C4-2B (cell line): Measurements from ENCODE around the gene HSDL1.

Experiments
- H3K27ac ChIP-seq: fragments of 450-650 bp; 2 replicates; pipeline ENCODE4 v1.5.1; 2017
- CTCF ChIP-seq: fragments of 450-650 bp; conservative IDR thresholded peaks from 2 replicates; pipeline ENCODE4 v1.5.1; 2017; ENCODE audit warnings: mild to moderate bottlenecking
- ZFX ChIP-seq: fragments of 450-650 bp; IDR thresholded peaks from 2 replicates; pipeline ENCODE4 v1.6.1; 2017

Gene HSDL1

GRCh38 chr16:84180519-84181140 is 35.7 kb upstream of the HSDL1 start:
- TF ChIP-seq CTCF (no peak), ZFX (no peak)
- no peak overlapping the region for H3K27ac ChIP-seq

DNA sequence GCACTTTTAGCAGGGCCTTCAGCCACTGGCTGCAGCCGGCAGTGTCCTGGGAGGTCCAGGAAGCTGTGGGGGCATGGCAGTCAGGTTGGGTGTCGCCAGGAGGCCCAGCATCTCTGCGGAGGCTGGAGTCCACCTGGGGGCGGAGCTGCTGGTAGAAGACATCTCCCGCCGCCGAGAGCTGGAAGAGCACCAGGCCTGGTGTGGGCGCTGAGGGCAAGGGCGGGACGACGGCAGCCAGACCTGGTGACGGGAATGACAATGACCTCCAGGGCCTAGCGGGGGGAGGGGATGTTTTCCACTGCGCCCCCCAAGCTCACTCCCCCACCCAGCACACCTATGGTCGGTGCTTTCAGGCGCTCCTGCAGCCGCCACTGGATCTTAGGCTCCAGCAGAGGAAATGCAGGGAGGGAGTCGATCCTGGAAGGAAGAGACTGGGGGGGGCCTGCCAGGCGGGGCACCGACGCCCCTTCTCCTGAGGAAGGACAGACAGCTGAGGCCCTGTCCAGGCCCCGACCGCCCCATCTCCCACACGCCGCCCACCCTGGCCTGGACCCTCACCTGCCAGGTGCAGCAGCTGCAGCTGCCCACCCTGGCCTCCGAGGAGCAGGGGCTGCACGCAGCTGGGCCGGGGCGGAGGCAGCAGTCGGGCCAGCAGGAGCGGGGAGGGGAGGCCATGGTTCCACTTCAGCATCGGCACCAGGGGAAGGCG is 34.8 kb upstream of the HSDL1 start:
- H3K27ac ChIP-seq: no peak overlapping the region
- TF ChIP-seq CTCF (no peak), ZFX (no peak)

DNA sequence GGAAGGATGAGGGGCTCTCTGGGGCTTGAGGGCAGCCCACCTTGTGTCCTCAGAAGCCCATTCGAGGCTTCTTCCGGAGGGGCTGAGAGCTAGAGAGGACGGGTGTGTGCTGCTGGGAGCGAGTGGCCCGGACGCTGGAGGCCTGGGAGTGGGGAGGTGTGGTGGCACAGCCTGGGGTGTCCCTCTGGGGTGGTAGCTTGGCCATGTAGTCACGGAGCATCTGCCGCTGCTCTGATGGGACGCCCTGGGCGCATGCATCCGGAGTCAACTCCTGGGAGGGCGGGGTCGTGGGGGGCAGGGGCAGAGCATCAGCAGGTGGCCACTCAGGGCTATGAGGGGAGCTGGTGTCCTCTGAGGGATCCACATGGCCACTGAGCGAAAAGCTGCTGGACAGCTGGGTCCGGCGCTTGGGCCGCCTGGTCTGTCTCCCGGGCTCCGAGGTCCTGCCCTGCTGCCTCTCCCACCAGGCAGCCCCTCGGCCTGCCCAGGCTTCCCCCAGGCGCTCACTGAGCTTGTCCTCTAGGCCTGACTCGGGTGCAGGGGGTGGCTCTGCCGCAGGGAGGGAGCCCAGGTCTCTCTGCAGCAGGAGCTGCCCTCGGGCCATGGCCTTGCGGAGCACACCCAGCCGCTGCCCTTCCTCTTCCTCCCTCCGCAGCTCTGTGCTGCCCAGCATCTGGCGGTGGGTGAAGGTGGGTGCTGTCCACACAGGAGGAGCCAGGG is 34.1 kb upstream of the HSDL1 start:
- TF ChIP-seq ZFX (no peak), CTCF (no peak)

DNA sequence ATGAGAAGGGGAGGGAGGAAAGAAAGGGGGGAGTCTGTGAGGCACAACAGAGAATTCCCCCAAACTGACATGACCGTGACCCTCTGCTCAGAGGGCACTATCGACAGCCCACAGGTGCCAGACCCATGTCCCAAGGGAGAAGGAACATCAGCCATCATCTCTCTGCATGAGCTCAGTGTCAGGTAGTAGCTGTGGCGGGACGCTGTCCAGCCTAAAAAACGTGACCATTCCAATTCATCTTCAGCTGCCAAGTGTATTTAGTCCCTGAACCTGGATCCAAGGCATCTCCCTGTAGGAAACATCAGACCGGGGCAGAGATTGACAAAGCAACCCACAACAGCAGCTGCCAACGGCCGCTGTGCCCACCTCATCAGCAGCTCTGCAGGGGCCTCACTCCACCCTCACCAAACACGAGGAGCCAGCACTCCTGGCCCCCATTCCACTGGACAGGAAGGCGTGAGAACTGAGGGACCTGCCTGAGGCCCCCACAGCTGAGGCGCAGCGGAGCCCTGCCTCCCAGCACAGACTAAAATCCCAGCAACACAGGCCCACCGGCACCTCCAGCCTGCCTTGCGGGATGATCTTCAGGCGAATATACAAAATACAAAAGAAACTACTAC is 33.3 kb upstream of the HSDL1 start:
- no peak overlapping the region for H3K27ac ChIP-seq

More for the DNA sequence above, 34.1 kb upstream of the HSDL1 start:
- no peak overlapping the region for H3K27ac ChIP-seq

GRCh38 chr16:84177741-84178073 is 32.7 kb upstream of the HSDL1 start:
- TF ChIP-seq ZFX: no peak
- no peak for TF ChIP-seq CTCF
- H3K27ac ChIP-seq: peak overlapping the region; percentile 27

More for the DNA sequence above, 33.3 kb upstream of the HSDL1 start:
- TF ChIP-seq ZFX (no peak), CTCF (no peak)

DNA sequence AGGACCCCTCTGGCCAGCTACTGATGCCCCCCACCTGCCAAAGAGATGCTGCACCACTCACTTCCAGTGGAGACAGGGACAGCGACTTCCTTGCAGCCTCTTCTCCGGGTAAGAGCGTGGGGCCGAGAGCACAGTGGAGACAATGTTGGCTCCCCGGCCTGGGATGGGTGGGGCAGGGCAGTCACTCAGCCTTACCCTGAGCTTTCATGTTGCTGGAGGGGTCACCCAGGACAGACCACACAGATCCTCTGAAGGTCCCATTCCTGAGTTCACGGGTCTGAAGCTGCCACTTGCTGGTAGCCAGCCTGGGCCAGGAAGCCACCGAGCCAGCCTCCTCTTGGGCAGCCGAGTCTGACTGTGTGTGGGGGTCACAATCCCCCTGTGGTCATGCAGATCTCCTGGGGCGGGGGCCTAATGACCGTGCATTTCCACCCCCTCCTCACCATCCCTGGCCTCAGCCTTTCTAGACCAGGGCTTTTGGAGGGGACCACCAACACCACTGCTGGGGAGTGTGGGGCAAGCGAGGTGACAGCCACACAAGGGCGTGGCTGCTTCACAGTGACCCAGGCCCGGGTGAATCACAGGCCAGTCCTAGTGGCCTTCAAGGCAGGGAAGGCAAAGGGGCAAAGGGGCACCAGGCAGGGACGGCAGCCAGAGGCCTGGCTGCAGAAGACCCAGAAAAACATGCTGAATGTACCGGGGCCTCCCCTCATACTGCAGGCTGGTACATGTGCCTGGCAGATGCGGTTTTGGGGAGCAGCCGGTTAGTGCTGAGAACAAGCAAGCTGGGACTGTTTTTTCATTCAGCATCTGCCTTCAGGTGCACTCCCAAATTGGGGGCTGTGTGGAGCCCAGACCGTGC is 31.4 kb upstream of the HSDL1 start:
- H3K27ac ChIP-seq: peak overlapping the region; percentile 27
- TF ChIP-seq ZFX (no peak), CTCF (no peak)
